EH (cell line): ENCODE data around the gene RBM10.

ENCODE experiments used
- DNase-seq: peaks from one replicate; pipeline ENCODE4 v3.0.0-alpha.2; 2015; ENCODE audit warnings: low read depth

Gene RBM10

DNA sequence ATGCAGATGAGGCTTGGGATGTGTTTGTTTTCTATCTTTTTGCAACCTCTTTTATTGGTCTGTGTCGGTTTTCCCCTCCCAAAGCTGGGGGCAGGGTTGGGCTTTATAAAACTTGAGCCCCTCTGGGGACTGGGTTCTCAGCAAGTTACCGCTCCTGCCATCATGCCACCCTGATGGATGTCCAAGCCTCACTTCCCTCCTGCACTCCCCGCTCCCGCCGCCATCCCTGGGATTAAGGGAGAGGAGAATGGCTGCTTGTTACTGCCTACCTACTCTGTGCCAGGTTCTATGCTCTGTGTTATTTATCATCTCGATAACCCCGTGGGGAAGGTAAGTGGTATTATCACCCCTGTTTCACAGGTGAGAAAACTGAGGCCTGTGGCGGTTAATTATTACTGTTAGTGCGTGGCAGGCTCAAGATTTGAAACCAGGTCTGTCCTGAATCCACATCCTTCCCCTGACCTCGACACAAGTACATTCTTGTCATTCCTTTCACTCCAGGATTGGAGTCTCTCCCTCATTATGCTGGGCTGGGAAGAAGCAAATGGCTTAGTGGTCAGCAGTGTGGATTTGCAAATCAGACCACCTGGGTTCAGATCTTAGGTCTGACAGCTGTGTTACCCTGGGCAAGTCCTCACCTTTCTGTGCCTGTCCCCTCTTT lies 53.1 kb downstream of the RBM10 start:
- DNase-seq: peak; percentile 52

DNA sequence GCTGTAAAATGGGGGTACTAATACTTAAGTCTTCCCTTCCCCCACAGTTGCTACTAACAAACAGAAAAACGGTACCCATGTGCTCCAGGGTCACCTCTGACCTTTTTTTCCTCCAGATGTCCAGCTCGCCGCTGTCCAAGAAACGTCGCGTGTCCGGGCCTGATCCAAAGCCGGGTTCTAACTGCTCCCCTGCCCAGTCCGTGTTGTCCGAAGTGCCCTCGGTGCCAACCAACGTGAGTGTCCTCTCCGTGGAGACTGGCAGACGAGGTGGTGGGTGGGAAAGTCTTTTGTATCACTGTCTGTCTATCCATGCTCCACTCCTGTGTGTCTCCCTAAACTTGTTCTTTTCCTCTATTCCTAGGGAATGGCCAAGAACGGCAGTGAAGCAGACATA lies 53.7 kb downstream of the RBM10 start:
- DNase-seq: no peak

- DNase-seq: no peak
Measured at GRCh38 chrX:47199286-47199685, 54.3 kb downstream of the RBM10 start.

DNA sequence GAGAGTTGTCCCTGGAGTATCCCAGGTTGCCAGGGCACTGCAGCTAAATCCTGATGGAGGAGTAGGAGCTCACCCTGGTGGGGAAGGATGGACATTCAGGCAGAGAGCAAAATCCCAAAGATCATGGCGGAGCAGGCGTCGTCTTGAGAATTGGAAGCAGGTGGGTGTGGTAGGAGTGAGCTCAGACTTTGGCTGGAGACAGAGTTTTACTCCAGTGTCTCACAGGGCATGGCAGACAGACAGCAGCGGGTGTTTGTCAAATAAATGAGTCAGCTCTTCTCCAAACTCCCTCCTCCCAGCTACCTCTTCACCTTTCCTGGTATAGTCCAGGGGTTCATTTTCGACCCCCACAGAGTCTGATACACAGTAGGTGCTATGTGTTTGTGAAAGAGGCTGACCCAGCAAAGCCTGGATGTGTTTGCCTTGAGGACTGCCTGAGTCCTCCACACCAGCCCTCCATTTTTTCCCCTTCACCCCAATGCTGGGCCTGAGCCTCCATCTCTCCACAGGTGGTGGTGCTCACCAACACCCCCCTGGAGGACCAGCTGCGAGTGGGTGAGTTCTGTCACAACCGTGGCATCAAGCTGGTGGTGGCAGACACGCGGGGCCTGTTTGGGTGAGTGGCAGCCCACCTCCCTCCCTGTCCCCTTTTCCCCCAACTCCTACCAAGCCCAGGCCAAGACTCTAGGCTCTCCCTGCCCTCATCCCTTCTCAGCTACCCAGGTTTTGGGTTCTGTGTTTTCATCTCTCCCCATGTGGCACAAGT lies 55.5 kb downstream of the RBM10 start:
- peak; percentile 53 for DNase-seq

DNA sequence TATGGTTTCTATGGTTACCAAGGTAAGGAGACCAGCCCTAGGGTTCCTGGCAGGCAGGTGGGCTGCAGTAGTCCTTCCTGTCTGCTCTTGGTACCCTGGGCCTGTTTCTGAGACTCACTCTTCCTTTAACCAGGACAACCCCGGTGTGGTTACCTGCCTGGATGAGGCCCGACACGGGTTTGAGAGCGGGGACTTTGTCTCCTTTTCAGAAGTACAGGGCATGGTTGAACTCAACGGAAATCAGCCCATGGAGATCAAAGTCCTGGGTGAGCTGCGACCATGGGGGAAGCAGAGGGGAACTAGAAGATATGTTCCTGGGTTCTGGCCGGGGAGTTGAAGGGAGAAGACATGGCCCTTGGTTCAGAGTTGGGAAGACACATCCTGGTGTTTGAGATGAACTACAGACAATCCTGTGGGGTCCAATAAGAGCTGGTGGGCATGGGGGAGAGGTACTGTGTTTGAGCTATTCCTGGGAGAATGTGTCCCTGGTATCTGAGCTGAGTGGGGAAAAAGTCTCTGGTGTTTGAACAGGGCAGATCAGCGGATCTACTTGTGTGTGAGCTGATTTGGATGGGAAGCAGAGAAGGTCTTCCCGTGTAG lies 56.4 kb downstream of the RBM10 start:
- DNase-seq: no peak

DNA sequence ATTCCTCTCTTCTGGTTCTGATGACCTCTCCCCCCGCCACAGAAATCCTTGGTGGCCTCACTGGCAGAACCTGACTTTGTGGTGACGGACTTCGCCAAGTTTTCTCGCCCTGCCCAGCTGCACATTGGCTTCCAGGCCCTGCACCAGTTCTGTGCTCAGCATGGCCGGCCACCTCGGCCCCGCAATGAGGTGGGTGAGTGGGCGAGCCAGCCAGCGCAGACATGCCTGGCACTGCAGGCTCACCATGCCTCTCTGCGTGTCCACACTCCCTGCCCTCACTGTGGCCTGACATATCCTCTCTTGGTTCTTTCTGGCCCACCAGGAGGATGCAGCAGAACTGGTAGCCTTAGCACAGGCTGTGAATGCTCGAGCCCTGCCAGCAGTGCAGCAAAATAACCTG lies 57.3 kb downstream of the RBM10 start:
- DNase-seq: no peak

GRCh38 chrX:47202877-47203276 lies 57.9 kb downstream of the RBM10 start:
- DNase-seq: no peak

- no peak for DNase-seq
Measured at GRCh38 chrX:47204970-47205369, 59.9 kb downstream of the RBM10 start.

- DNase-seq: peak; percentile 45
Measured at GRCh38 chrX:47206316-47206715, 61.3 kb downstream of the RBM10 start.

GRCh38 chrX:47208108-47208507 lies 63.1 kb downstream of the RBM10 start:
- no peak for DNase-seq

- no peak for DNase-seq
Measured at GRCh38 chrX:47209508-47210238, 64.7 kb downstream of the RBM10 start.

DNA sequence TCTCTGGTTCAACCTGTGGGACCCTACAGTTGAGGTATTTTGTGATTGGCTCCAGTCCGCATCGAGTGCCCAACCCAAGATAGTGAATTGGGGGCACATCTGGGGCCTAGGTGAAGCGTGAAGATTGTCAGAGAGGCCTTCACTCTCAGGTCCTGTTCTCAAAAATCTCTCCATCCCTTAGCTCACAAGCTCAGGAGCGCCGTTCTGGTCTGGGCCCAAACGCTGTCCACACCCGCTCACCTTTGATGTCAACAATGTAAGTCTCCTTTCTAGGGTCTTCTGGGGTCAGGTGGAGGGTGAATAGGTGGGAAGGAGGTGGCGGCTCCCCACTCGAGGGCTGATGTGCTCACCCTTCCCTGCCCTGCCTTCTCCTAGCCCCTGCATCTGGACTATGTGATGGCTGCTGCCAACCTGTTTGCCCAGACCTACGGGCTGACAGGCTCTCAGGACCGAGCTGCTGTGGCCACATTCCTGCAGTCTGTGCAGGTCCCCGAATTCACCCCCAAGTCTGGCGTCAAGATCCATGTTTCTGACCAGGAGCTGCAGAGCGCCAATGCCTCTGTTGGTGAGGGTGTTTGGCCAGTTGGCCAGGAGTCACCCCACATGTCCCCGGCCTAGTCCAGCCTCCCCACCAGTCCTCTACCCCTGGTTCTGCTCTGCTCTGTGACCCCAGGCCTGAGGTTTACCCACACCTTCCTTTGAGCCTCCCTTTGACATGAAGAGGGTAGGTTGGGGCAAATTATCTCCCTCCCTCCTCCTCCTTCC lies 65.8 kb downstream of the RBM10 start:
- DNase-seq: no peak

GRCh38 chrX:47212381-47213293 lies 67.6 kb downstream of the RBM10 start:
- no peak for DNase-seq

DNA sequence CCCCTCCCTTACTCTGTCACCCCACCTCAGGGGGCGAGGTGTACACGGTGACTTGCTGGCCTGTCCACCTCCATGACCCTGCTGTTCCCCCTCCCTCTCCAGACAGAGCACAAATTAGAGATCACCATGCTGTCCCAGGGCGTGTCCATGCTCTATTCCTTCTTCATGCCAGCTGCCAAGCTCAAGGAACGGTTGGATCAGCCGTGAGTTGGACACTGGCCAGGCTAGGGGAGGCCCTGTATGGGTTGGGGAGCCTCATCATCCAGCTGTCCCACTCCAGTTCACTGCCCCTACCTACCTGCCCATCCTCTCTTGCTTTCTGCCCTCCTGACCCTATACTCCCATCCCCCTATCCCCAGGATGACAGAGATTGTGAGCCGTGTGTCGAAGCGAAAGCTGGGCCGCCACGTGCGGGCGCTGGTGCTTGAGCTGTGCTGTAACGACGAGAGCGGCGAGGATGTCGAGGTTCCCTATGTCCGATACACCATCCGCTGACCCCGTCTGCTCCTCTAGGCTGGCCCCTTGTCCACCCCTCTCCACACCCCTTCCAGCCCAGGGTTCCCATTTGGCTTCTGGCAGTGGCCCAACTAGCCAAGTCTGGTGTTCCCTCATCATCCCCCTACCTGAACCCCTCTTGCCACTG lies 69.5 kb downstream of the RBM10 start:
- no peak for DNase-seq

DNA sequence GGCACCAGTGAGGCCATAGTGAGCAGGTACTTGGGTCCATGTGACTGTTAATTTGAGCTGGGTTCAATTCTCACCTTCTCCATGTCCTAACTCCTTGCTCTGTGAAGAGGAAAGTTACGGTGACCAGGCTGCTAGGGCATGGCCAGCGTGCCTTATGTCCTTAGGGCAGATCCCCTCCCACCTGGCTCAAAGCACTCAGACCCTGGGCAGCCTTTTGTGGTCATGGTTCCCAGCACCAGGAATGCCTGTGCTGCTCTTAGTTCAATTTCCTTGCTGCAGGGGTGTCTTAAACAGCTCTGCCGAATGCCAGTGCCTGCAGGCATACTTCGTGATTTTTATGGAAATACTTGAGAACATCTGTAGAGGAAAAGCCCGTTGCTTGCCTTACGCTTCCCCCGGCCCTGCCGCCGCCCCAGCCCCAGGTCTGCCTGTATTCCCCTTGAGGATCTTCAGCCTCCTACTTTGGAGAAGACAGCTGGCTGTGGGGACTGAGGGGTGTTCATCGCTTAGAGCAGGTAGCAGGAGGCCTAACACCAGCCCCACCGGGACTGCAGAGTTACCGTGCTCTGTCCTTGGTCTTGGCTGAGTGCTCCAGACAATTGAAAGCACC lies 70.4 kb downstream of the RBM10 start:
- DNase-seq: peak; percentile 38

DNA sequence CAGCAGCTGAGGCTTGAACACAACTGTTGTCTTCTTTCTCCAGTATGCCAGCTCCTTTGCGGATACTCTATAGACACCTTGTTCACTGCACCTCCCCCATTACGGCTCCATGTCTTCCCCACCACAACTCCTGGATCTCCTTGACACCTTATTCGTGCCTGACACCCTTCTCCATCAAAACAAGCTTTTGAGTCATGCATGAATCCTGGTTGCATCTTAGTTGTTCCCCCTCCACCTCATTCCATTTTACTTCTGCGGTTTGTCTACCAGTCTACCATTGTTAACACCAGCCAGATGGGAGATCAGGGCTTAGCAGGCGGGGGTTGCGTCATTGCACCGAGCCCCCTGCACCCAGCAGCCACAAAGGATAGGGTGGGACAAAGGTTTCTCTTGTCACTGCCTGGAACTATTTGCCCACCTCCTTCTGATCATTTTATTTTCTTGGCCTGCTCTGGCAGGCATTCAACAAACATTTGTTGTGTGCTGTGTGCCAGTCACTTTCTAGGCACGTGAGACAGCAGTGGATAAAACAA lies 71.4 kb downstream of the RBM10 start:
- DNase-seq: peak; percentile 45

GRCh38 chrX:47217121-47217851 lies 72.3 kb downstream of the RBM10 start:
- peak; percentile 87 for DNase-seq

DNA sequence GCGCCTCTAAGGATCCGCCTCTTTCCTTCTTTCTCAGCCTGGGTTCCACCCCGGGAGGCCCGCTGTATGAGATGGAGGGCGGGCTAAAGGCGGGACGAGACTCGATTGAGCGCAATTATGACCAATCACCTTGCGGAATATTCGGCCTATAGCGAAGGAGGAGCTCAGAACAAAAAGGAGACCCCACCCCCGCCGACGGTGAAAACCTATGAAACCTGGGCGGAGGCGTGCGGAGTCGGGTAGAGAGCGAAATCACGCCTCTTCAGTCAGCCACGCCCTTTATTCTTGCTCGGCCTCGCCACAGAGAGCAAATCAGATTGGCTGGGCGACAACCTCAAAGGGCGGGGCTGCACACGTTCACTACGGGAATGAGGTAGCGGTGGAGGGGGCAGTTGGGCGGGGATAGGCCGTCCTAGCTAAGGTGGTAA lies 72.8 kb downstream of the RBM10 start:
- DNase-seq: peak; percentile 99
